ENCODE measurements around the gene ARID1B.

DNA sequence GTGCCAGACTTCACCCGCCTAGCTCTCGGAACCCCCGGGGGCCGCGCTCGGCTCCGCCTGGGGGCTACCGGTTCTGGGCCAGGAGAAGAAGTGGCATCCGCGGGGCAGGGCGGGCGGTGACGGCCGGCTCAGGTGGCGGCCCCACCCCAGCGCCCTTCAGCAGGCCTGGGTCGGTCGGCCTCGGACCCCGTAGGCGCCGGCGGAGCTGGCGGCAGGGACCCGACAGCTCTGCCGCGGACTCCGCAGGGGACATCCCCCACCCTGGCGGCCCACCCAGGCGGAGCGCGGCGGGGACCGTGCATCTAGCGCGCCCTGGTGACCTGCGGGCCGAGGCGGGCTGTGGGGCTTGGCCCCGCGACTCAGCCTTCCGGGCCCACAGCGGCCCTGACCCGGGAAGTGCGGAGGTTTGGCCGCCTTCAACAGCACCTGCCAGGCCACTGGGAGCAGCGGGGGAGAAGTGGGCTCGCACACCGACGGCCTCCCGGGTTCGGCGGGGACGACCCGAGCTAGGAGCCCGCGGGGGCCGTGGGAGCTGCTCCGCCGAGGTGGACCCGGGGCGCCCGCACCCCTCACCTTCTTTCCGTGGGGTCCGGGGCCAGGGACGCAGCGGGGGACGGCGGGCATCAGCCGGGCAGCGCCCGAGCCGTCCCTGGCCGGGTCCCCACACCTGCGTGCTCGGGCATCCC lies 459.0 kb downstream of the ARID1B start:
- no peak for TF ChIP-seq ZNF367 (CRISPR knock-in tag; IDR thresholded peaks at IDR 0.05; ENCODE audit: borderline replicate concordance)
- TF ChIP-seq SIN3A (IDR thresholded peaks at IDR 0.05; ENCODE audit: borderline replicate concordance, low read depth, low read length): no peak
- no peak for TF ChIP-seq TAF1 (CRISPR knock-in tag; IDR thresholded peaks at IDR 0.05)
- TF ChIP-seq, protein P1, sequence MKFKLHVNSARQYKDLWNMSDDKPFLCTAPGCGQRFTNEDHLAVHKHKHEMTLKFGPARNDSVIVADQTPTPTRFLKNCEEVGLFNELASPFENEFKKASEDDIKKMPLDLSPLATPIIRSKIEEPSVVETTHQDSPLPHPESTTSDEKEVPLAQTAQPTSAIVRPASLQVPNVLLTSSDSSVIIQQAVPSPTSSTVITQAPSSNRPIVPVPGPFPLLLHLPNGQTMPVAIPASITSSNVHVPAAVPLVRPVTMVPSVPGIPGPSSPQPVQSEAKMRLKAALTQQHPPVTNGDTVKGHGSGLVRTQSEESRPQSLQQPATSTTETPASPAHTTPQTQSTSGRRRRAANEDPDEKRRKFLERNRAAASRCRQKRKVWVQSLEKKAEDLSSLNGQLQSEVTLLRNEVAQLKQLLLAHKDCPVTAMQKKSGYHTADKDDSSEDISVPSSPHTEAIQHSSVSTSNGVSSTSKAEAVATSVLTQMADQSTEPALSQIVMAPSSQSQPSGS (CRISPR knock-in tag; IDR thresholded peaks at IDR 0.05): no peak
- no peak for TF ChIP-seq MLLT10 (CRISPR knock-in tag; IDR thresholded peaks at IDR 0.05)
- TF ChIP-seq, protein P2, sequence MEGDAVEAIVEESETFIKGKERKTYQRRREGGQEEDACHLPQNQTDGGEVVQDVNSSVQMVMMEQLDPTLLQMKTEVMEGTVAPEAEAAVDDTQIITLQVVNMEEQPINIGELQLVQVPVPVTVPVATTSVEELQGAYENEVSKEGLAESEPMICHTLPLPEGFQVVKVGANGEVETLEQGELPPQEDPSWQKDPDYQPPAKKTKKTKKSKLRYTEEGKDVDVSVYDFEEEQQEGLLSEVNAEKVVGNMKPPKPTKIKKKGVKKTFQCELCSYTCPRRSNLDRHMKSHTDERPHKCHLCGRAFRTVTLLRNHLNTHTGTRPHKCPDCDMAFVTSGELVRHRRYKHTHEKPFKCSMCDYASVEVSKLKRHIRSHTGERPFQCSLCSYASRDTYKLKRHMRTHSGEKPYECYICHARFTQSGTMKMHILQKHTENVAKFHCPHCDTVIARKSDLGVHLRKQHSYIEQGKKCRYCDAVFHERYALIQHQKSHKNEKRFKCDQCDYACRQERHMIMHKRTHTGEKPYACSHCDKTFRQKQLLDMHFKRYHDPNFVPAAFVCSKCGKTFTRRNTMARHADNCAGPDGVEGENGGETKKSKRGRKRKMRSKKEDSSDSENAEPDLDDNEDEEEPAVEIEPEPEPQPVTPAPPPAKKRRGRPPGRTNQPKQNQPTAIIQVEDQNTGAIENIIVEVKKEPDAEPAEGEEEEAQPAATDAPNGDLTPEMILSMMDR (CRISPR knock-in tag; IDR thresholded peaks at IDR 0.05): peak; percentile 14; the same call in 1 of the 2 replicates
- no peak for TF ChIP-seq RFX5 (IDR thresholded peaks at IDR 0.05; ENCODE audit: low read depth, low read length)
- no peak for TF ChIP-seq ZSCAN30 (CRISPR knock-in tag; IDR thresholded peaks at IDR 0.05)
- no peak for TF ChIP-seq GATA4 (IDR thresholded peaks at IDR 0.05; ENCODE audit: borderline replicate concordance, low read depth)
- TF ChIP-seq FOXP1 (IDR thresholded peaks at IDR 0.05): no peak
- TF ChIP-seq FOXP1 (CRISPR knock-in tag; IDR thresholded peaks at IDR 0.05): no peak
- no peak for TF ChIP-seq ZKSCAN1 (IDR thresholded peaks at IDR 0.05; ENCODE audit: low read length)
- TF ChIP-seq, protein P3, sequence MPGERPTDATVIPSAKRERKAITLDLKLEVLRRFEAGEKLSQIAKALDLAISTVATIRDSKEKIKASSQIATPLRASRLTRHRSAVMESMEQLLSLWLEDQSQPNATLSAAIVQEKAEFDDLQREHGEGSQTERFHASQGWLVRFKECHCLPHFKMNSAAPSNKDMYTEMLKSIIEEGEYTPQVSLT (CRISPR knock-in tag; IDR thresholded peaks at IDR 0.05; ENCODE audit: borderline replicate concordance, low read depth): no peak
- TF ChIP-seq POLR2A (IDR thresholded peaks at IDR 0.05; ENCODE audit: insufficient read depth in 1 of 2, low read depth in 2 of 2, low read length in 2 of 2): no peak
